Measurements from ENCODE around the gene CBLL1.

- TF ChIP-seq CTCF (conservative IDR thresholded peaks at IDR 0.05; ENCODE audit: low read depth in 2 of 2), result no peak
- no peak for TF ChIP-seq POLR2AphosphoS5 (IDR thresholded peaks at IDR 0.05; ENCODE audit: low read depth)
- TF ChIP-seq CREB1 (CRISPR knock-in tag; IDR thresholded peaks at IDR 0.05; ENCODE audit: low read depth), result no peak
- TF ChIP-seq EZH2phosphoT487 (IDR thresholded peaks at IDR 0.05; ENCODE audit: unreplicated experiment), result no peak
- no peak for TF ChIP-seq REST (IDR thresholded peaks at IDR 0.05; ENCODE audit: unreplicated experiment)
- TF ChIP-seq EZH2 (IDR thresholded peaks at IDR 0.05; ENCODE audit: low read depth, unreplicated experiment), result no peak
- TF ChIP-seq ETS1 (IDR thresholded peaks at IDR 0.05), result no peak
- no peak for TF ChIP-seq ZNF114 (CRISPR knock-in tag; IDR thresholded peaks at IDR 0.05)
- TF ChIP-seq NANOG (IDR thresholded peaks at IDR 0.05; ENCODE audit: borderline replicate concordance), result no peak
- TF ChIP-seq ZNF331 (CRISPR knock-in tag; IDR thresholded peaks at IDR 0.05; ENCODE audit: low read depth), result no peak
These were observed 42.0 kb downstream of the CBLL1 start for GRCh38 chr7:107785926-107786325.

Data from GM23338 (cell line).